ELF-1 (cell line): ENCODE data around the gene SUPT20HL2.
A peak's percentile ranks its signal among the peaks of the same experiment; 100 is the strongest.
"Not testable (repeated sequence)": the region's sequence is repeated elsewhere in the genome, so short reads cannot be mapped to it uniquely, and the experiment has no call there.

Experiments used
- DNase-seq: peaks from one replicate; pipeline ENCODE4 v3.0.0-alpha.2; 2016; ENCODE audit warnings: low read depth, low spot score

Gene SUPT20HL2

GRCh38 chrX:24309580-24310374 is 4.1 kb downstream of the SUPT20HL2 start:
- not testable (repeated sequence) for DNase-seq

GRCh38 chrX:24308803-24309202 is 5.1 kb downstream of the SUPT20HL2 start:
- DNase-seq: not testable (repeated sequence)

DNA sequence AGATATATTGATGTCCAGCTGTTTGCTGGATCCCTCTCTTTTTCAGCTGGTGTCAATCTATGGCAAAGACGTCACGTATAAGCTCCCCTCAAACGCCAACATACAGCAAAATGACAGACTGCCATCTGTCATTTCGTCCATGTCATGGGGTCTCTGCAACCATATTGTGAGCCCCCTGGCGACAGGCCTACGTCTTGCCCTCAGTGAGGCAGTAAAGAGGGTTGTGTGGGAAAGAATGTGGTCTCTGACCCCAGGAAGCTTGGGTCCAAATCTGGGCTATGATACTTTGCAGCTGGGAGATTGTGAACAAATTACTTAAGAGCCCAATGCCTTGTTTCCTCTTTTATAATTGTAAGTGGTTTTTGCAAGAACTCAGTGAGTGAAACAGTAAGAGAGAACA is 7.4 kb downstream of the SUPT20HL2 start:
- peak; percentile 42 for DNase-seq

DNA sequence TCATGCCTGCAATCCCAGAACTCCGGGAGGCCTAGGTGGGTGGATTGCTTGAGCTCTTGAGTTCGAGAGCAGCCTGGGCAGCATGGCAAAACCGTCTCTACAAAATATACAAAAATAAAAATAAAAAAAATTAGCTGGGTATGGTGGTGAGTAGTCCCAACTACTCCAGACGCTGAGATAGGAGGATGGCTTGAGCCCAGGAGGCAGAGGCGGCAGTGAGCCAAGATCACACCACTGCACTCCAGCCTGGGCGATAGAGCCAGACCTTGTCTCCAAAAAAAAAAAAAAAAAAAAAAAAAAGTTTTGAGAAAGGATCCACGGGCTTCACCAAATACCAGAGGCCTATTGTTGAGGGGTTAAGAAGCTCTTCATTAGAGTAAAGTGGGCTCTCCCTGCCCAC is 8.0 kb downstream of the SUPT20HL2 start:
- no peak for DNase-seq

- no peak for DNase-seq
These were observed 12.1 kb downstream of the SUPT20HL2 start for GRCh38 chrX:24301806-24302205.

DNA sequence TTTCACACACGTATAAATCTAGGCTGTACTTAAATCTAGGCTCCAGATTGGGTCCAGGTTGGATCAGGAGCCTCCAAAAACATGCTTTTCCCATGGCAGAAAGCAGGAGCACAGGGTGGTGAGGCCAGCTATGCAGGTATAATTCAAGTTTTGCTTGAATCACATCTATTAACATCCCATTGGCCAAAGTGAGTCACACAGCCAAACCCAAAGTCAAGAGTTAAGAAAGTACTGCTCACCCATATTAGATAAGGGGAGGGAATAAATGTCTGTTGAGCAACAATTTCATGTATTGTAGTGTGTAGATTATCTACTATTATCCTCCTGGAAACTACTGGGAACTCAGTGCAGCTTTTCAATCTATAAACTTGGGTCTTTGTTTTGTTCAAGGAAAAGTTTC is 12.8 kb downstream of the SUPT20HL2 start:
- DNase-seq: no peak

DNA sequence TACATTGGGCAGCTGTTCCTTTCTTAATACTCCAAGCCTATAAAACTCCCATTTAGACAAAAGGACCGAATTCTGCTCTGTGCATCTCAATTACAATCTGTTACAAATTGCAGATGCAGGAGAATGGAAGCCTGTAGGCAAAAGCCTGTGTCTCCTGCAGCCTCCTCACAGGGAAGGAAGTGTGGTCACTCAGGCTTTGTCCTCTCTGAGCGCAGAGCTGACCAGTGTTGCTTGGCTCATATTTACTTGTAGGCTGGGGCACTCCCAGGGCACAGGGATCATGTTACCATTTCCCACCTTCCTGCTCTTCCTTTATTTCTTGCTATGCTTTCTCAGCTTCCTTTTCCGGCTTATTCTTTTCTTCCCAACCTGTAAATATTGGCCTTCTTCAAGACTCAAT is 15.7 kb downstream of the SUPT20HL2 start:
- peak; percentile 41 for DNase-seq

GRCh38 chrX:24294619-24295018 is 19.2 kb downstream of the SUPT20HL2 start:
- peak; percentile 61 for DNase-seq

DNA sequence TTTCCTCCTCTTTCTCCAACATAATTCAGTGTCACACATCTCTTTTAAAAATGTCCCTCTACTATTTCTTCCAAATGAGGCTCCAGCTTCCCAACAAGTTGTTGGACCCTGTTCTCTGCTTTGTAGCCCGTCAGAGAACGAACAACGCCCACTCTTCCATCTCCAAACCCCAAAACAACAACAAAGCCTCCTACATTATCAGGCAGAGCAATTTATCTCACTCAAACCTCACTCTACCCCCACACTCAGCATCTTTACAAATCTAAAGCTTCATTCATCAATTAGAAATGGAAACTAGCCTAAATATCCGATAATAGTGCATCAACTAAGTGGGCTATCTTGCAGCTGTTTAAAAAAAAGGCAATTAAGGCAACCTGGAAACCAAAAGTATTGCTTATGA is 20.5 kb downstream of the SUPT20HL2 start:
- no peak for DNase-seq

- DNase-seq: no peak
These were observed 21.5 kb downstream of the SUPT20HL2 start for GRCh38 chrX:24292353-24292752.

GRCh38 chrX:24285082-24285481 is 28.8 kb downstream of the SUPT20HL2 start:
- DNase-seq: no peak

- no peak for DNase-seq
These were observed 30.6 kb downstream of the SUPT20HL2 start for GRCh38 chrX:24283127-24283794.

DNA sequence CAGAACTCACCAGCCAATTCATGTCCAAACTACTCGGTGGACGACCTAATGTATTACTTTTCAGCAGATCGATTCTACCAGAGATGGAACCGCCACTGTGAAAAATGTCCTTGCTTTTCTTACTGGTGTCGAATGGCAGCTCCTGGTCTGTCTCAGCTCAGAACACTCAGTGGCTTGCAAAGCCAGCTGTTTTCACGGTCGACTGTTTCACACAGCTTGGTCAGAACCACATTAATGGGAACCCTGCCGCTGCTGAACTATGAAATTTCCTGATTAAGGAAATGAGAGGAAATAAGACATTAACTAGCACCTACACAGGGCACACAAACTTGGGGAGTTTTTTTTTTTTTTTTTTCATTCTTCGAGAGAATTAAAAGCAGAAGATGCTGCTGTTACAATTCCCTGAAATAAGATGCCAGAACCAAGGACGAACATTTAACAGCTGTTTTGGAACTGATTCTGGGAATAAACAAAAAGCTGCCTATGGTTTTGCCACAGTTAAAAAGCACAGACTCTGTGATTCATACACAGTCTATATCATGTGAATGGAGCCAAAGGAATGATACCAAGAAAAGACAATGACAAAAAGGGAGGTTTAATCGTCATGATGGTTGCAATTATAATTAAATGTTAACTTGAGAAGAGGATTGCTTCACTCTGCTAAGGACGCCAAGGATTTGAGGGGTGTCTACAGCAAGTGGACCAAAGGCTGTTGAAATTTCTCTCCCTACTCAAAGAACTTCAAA is 31.3 kb downstream of the SUPT20HL2 start:
- peak; percentile 6 for DNase-seq

DNA sequence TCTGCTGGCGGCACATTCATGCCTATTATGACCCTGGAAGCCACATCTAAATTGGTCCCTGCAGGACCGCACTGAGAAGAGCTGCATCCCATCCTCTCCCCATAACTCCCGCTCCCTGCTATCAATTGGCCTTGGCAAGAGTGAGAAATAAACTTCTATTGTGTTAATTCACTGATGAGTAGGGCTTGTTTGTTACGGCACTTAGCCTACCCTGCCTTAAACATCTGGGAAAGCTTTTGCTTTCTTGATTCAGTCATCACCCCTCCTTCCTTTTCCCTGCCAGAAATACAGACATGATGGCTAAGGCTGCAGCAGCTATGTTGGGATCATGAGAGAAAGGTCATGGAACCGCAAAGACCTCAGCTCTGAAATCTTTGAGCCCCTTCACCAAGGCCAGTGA is 36.5 kb downstream of the SUPT20HL2 start:
- DNase-seq: no peak

DNA sequence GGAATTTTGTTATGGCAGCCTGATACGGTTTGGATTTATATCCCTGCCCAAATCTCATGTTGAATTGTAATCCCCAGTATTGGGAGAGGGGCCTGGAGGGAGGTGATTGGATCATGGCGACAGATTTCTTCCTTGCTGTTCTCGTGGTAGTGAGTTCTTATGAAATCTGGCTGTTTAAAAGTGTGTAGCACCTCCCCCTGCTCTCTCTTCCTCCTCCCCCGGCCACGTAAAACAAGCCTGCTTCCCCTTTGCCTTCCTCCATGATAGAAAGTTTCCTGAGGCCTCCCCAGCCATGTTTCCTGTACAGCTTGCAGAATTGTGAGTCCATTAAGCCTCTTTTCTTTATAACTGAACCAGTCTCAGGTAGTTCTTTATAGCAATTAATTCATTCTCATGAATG is 37.9 kb downstream of the SUPT20HL2 start:
- no peak for DNase-seq

- DNase-seq: no peak
These were observed 42.6 kb downstream of the SUPT20HL2 start for GRCh38 chrX:24271262-24271661.

DNA sequence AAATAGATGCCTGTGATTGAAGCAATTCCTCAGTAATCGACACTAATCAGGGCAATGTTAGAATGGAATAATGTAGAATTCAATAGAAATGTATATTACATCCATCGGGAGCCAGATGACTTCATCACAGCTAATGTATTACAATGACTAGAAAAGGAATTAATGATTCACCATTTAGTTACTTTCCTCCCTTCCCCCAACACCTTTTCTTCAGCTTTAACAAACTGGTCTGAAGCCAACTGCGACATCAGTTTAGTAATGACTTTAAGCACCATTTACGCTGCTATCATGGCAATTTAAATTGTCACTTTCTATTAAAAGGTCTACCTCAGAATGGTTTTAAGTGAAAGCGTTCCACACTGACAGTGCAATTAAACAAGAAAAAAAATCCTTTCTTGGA is 45.1 kb downstream of the SUPT20HL2 start:
- no peak for DNase-seq

- no peak for DNase-seq
These were observed 46.9 kb downstream of the SUPT20HL2 start for GRCh38 chrX:24266996-24267395.

GRCh38 chrX:24264383-24264782 is 49.5 kb downstream of the SUPT20HL2 start:
- DNase-seq: no peak

GRCh38 chrX:24262309-24262708 is 51.6 kb downstream of the SUPT20HL2 start:
- no peak for DNase-seq
